Endothelial cell of umbilical vein (primary cell): ENCODE results near the gene TRIM37.

Experiments
- CTCF ChIP-seq, 2 donors: IDR thresholded peaks; 1 replicate in 1 of 2; 2 replicates in 1 of 2; pipeline ENCODE4 v1.5.1; 2011; ENCODE audit warnings: low read length in 2 of 2, mild to moderate bottlenecking in 2 of 2, moderate library complexity in 2 of 2, control low read depth in 1 of 2, inconsistent platforms in 1 of 2, low read depth in 1 of 2; ENCODE audit not compliant: insufficient read depth in 1 of 2; ENCODE audit errors: extremely low read depth in 1 of 2
- EZH2 ChIP-seq: IDR thresholded peaks from 2 replicates; pipeline ENCODE4 v1.6.1; 2012; ENCODE audit warnings: borderline replicate concordance, low read depth, mild to moderate bottlenecking, moderate library complexity, low read length, inconsistent platforms; ENCODE audit not compliant: severe bottlenecking
- GATA2 ChIP-seq: IDR thresholded peaks from 2 replicates; pipeline ENCODE4 v1.7.0; 2011; ENCODE audit warnings: low read depth, mild to moderate bottlenecking, moderate library complexity, mixed read lengths, low read length; ENCODE audit not compliant: insufficient read length, insufficient read depth
- POLR2AphosphoS5 ChIP-seq: IDR thresholded peaks from 2 replicates; pipeline ENCODE4 v1.6.1; 2012; ENCODE audit warnings: low read depth, mild to moderate bottlenecking, control low read depth, low read length, moderate library complexity; ENCODE audit not compliant: insufficient read depth

- TF ChIP-seq CTCF (IDR thresholded peaks at IDR 0.05; ENCODE audit: extremely low read depth in 1 of 2, insufficient read depth in 1 of 2, low read depth in 1 of 2, low read length in 2 of 2) (no peak), POLR2AphosphoS5 (no peak), GATA2 (no peak), EZH2 (no peak)
Observed at GRCh38 chr17:58985367-58985766, 121.3 kb downstream of the TRIM37 start.
